NCI-H1048 (cell line): ENCODE data around the gene RASD1.

ENCODE experiments used
- DNase-seq: peaks from one replicate; lab custom pipeline; 2025; lab: John Stamatoyannopoulos, UW

The RASD1 gene

GRCh38 chr17:17527534-17527933, 31.3 kb upstream of the RASD1 start:
- DNase-seq: no peak

GRCh38 chr17:17526369-17526768, 30.2 kb upstream of the RASD1 start:
- DNase-seq: no peak

GRCh38 chr17:17525956-17526355, 29.8 kb upstream of the RASD1 start:
- no peak for DNase-seq

GRCh38 chr17:17525311-17525710, 29.1 kb upstream of the RASD1 start:
- DNase-seq: no peak

- DNase-seq: no peak
Observed at GRCh38 chr17:17523731-17524490, 27.7 kb upstream of the RASD1 start.

GRCh38 chr17:17523001-17523730, 27.0 kb upstream of the RASD1 start:
- no peak for DNase-seq

GRCh38 chr17:17520599-17521232, 24.5 kb upstream of the RASD1 start:
- no peak for DNase-seq

GRCh38 chr17:17519886-17520285, 23.7 kb upstream of the RASD1 start:
- DNase-seq: no peak

GRCh38 chr17:17518951-17519350, 22.8 kb upstream of the RASD1 start:
- no peak for DNase-seq

GRCh38 chr17:17518014-17518413, 21.8 kb upstream of the RASD1 start:
- DNase-seq: no peak

GRCh38 chr17:17516941-17517720, 20.9 kb upstream of the RASD1 start:
- no peak for DNase-seq

- DNase-seq: no peak
Observed at GRCh38 chr17:17515934-17516930, 20.0 kb upstream of the RASD1 start.

GRCh38 chr17:17514993-17515933, 19.1 kb upstream of the RASD1 start:
- DNase-seq: no peak

GRCh38 chr17:17514361-17514992, 18.3 kb upstream of the RASD1 start:
- DNase-seq: no peak

GRCh38 chr17:17513626-17514025, 17.4 kb upstream of the RASD1 start:
- DNase-seq: no peak

GRCh38 chr17:17512866-17513265, 16.7 kb upstream of the RASD1 start:
- no peak for DNase-seq

- DNase-seq: no peak
Observed at GRCh38 chr17:17511881-17512858, 16.0 kb upstream of the RASD1 start.

GRCh38 chr17:17511293-17511741, 15.1 kb upstream of the RASD1 start:
- DNase-seq: no peak
